ENCODE data around the gene E4F1.

The E4F1 gene

GRCh38 chr16:2206780-2207433 is 16.5 kb upstream of the E4F1 start:
- no peak for DNase-seq

- no peak for DNase-seq
These were observed 15.5 kb upstream of the E4F1 start for GRCh38 chr16:2207872-2208271.

GRCh38 chr16:2208308-2208707 is 15.1 kb upstream of the E4F1 start:
- no peak for DNase-seq

GRCh38 chr16:2208772-2209171 is 14.6 kb upstream of the E4F1 start:
- no peak for DNase-seq

GRCh38 chr16:2209258-2210008 is 14.0 kb upstream of the E4F1 start:
- DNase-seq = no peak

- no peak for DNase-seq
These were observed 13.4 kb upstream of the E4F1 start for GRCh38 chr16:2210009-2210332.

- DNase-seq = no peak
These were observed 12.7 kb upstream of the E4F1 start, which contains the start of gene BRICD5 for GRCh38 chr16:2210386-2211365. Gene BRICD5 (minus strand): TSS chr16:2210863. CDS start chr16:2210833, 30 bp downstream.

- DNase-seq = no peak
These were observed 11.5 kb upstream of the E4F1 start for GRCh38 chr16:2211923-2212347.

- no peak for DNase-seq
These were observed 10.7 kb upstream of the E4F1 start for GRCh38 chr16:2212362-2213324.

GRCh38 chr16:2213817-2214718 is 9.3 kb upstream of the E4F1 start:
- DNase-seq = no peak

GRCh38 chr16:2214719-2214968 is 8.7 kb upstream of the E4F1 start, which contains the start of gene PGP:
Gene PGP (minus strand): TSS chr16:2214840. CDS start chr16:2214777, 63 bp downstream.
- DNase-seq = no peak

GRCh38 chr16:2216330-2216729 is 7.1 kb upstream of the E4F1 start:
- DNase-seq = no peak

GRCh38 chr16:2223942-2224486 is 623 bp downstream of the E4F1 start:
- peak; percentile 13 for DNase-seq

- no peak for DNase-seq
These were observed 2.9 kb downstream of the E4F1 start for GRCh38 chr16:2226245-2226793.

GRCh38 chr16:2226918-2227317 is 3.5 kb downstream of the E4F1 start:
- DNase-seq = no peak

GRCh38 chr16:2228161-2228824 is 4.9 kb downstream of the E4F1 start:
- DNase-seq = no peak

GRCh38 chr16:2229091-2229490 is 5.7 kb downstream of the E4F1 start:
- no peak for DNase-seq

GRCh38 chr16:2229632-2230250 is 6.3 kb downstream of the E4F1 start:
- DNase-seq = no peak

- DNase-seq = no peak
These were observed 7.0 kb downstream of the E4F1 start for GRCh38 chr16:2230376-2230775.
